PC-3 (cell line): ENCODE results near the gene GNA15. TPM values are rescaled to one million over a fixed set of nuclear protein-coding genes. Genes with fewer than 3 reads are reported as not detected.

Experiments
- ATAC-seq: fragments of 200-7000 bp; cut with Tn5 transposase; 2 replicates; pipeline ENCODE4 v1.9.1; 2020; ENCODE audit warnings: mild to moderate bottlenecking, moderate library complexity
- BruUV-seq: library from RNA; stranded (reverse); fragments of 400-500 nt; replicated peaks from 2 replicates; lab custom pipeline; 2021; lab: Mats Ljungman, UMichigan
- CTCF ChIA-PET: fragments of 300-600 bp; sonication (Branson Sonifier 250); formaldehyde crosslinking; loops from one replicate; lab custom pipeline; 2022; ENCODE audit warnings: antibody characterized with exemption; lab: Charles Lee
- POLR2A ChIA-PET: fragments of 300-600 bp; sonication (Branson Sonifier 250); formaldehyde crosslinking; loops from one replicate; lab custom pipeline; 2022; ENCODE audit warnings: antibody characterized with exemption; ENCODE audit not compliant: unreplicated experiment; lab: Charles Lee
- DNase-seq: peaks from one replicate; pipeline ENCODE4 v3.0.0-alpha.2; 2015
- H2AFZ ChIP-seq: fragments of 300-600 bp; sonication (generic); 2 replicates; pipeline ENCODE4 v1.6.0; 2016; ENCODE audit warnings: antibody characterized with exemption, low read length
- H3F3A ChIP-seq: fragments of 300-600 bp; sonication (generic); one replicate; pipeline ENCODE4 v1.6.0; 2017; ENCODE audit warnings: antibody characterized with exemption, low read length, control low read depth, mild to moderate bottlenecking; ENCODE audit not compliant: unreplicated experiment
- H3K27ac ChIP-seq: fragments of 300-600 bp; sonication (generic); 2 replicates; pipeline ENCODE4 v1.5.1; 2016; ENCODE audit warnings: mild to moderate bottlenecking, low read length
- H3K27me3 ChIP-seq: fragments of 300-600 bp; sonication (generic); 2 replicates; pipeline ENCODE4 v1.6.1; 2016; ENCODE audit warnings: low read length, mixed read lengths
- H3K36me3 ChIP-seq: fragments of 300-600 bp; sonication (generic); 2 replicates; pipeline ENCODE4 v1.6.1; 2016; ENCODE audit warnings: low read depth, mixed run types, low read length, mixed read lengths
- H3K4me1 ChIP-seq: fragments of 300-600 bp; sonication (generic); 2 replicates; pipeline ENCODE4 v1.5.1; 2016; ENCODE audit warnings: low read length; ENCODE audit not compliant: insufficient read depth
- H3K4me2 ChIP-seq: fragments of 300-600 bp; sonication (generic); 2 replicates; pipeline ENCODE4 v1.6.0; 2016; ENCODE audit warnings: low read length
- H3K4me3 ChIP-seq: fragments of 300-600 bp; sonication (generic); 2 replicates; pipeline ENCODE4 v1.5.1; 2016; ENCODE audit warnings: mild to moderate bottlenecking, low read length, mixed read lengths
- H3K79me2 ChIP-seq: fragments of 300-600 bp; sonication (generic); 2 replicates; pipeline ENCODE4 v1.6.1; 2017; ENCODE audit warnings: low read length, mixed read lengths
- H3K9ac ChIP-seq: fragments of 300-600 bp; sonication (generic); 2 replicates; pipeline ENCODE4 v1.6.0; 2016; ENCODE audit warnings: mild to moderate bottlenecking, low read length
- H3K9me2 ChIP-seq: fragments of 300-600 bp; sonication (generic); replicated peaks from 2 replicates; pipeline ENCODE4 v1.6.1; 2016; ENCODE audit warnings: mixed run types, low read length, mixed read lengths
- H3K9me3 ChIP-seq: fragments of 300-600 bp; sonication (generic); 2 replicates; pipeline ENCODE4 v1.6.1; 2016; ENCODE audit warnings: low read length, mixed read lengths
- H4K20me1 ChIP-seq: fragments of 300-600 bp; sonication (generic); 2 replicates; pipeline ENCODE4 v1.6.1; 2016; ENCODE audit warnings: low read length, mixed read lengths
- CTCF ChIP-seq: fragments of 300-600 bp; sonication (generic); conservative IDR thresholded peaks from 2 replicates; pipeline ENCODE4 v1.5.1; 2017; ENCODE audit warnings: antibody characterized with exemption, low read depth, mild to moderate bottlenecking, low read length
- EZH2 ChIP-seq: fragments of 300-600 bp; sonication (generic); IDR thresholded peaks from one replicate; pipeline ENCODE4 v1.6.1; 2017; ENCODE audit warnings: antibody characterized with exemption, mild to moderate bottlenecking, low read length; ENCODE audit not compliant: unreplicated experiment
- EZH2phosphoT487 ChIP-seq: fragments of 300-600 bp; sonication (generic); IDR thresholded peaks from 2 replicates; pipeline ENCODE4 v1.6.1; 2018; ENCODE audit warnings: mild to moderate bottlenecking, antibody characterized with exemption, low read length, borderline replicate concordance
- intact Hi-C: fragments of 100-400 bp; cut with micrococcal nuclease; formaldehyde crosslinking; loops from 2 replicates; pipeline ENCODE4 v1.9.0; 2023
- total RNA-seq: library from RNA; depleted of rRNA; stranded (reverse); fragments of >200 nt; gene quantifications from 2 replicates; pipeline ENCODE4 v1.2.3, GENCODE V29; 2014

The GNA15 gene
- total RNA-seq, 1 experiment from 2014 or later, result not detected

GRCh38 chr19:3149089-3149488, 13.3 kb downstream of the GNA15 start:
- H3K9ac ChIP-seq, result no peak overlapping the region
- DNase-seq, result no peak
- no peak overlapping the region for H3K4me2 ChIP-seq
- no peaks in the 10 kb centered on the region for H3K4me1 ChIP-seq
- BruUV-seq, result no TSS peak
- no peaks in the 10 kb centered on the region for H3K27me3 ChIP-seq
- no peak overlapping the region for H3K4me3 ChIP-seq
- H4K20me1 ChIP-seq, result no peaks in the 10 kb centered on the region
- intact Hi-C loops, result no loop called here
- ChIA-PET CTCF (no interaction called here), POLR2A (no interaction called here)
- no peak overlapping the region for H3K27ac ChIP-seq
- H3K9me3 ChIP-seq, result no peaks in the 10 kb centered on the region
- no peaks in the 10 kb centered on the region for H3F3A ChIP-seq
- H3K9me2 ChIP-seq, result no peaks in the 10 kb centered on the region
- no peak overlapping the region for H2AFZ ChIP-seq
- TF ChIP-seq EZH2 (no peak), EZH2phosphoT487 (no peak), CTCF (no peak)
- no peaks in the 10 kb centered on the region for H3K79me2 ChIP-seq
- ATAC-seq, result no peak
- H3K36me3 ChIP-seq, result no peaks in the 10 kb centered on the region

- Histone ChIP-seq H3K36me3 (no peaks in the 10 kb centered on the region), H3K4me3 (no peak overlapping the region), H3K79me2 (no peaks in the 10 kb centered on the region), H3K4me1 (peaks cover 4% of the 10 kb centered on the region), H3K9ac (no peak overlapping the region), H3K9me2 (no peaks in the 10 kb centered on the region), H3K4me2 (no peak overlapping the region), H3F3A (no peaks in the 10 kb centered on the region), H3K9me3 (no peaks in the 10 kb centered on the region), H3K27ac (no peak overlapping the region), H2AFZ (no peak overlapping the region), H3K27me3 (no peaks in the 10 kb centered on the region), H4K20me1 (no peaks in the 10 kb centered on the region)
- no peak for DNase-seq
- no peak for ATAC-seq
- no peak for TF ChIP-seq EZH2phosphoT487
- no peak for TF ChIP-seq EZH2
- no peak for TF ChIP-seq CTCF
- POLR2A ChIA-PET, result no interaction called here
- CTCF ChIA-PET, result interaction anchor here (0.5 kb wide), 1 partner anchor 914 kb away, joined by 3 read pairs; the partner anchor contains the start of gene PLEKHJ1
- BruUV-seq, result no TSS peak
- intact Hi-C loops, result no loop called here
Observed at GRCh38 chr19:3149526-3150505, 14.0 kb downstream of the GNA15 start.
